GM19239 (cell line): Measurements from ENCODE around the gene IGFBP2.
"Not testable (repeated sequence)": the region's sequence is repeated elsewhere in the genome, so short reads cannot be mapped to it uniquely, and the experiment has no call there.

Experiments
- DNase-seq: peaks from one replicate; pipeline ENCODE4 v3.0.0; 2011; ENCODE audit warnings: low spot score; ENCODE audit not compliant: insufficient read length
- FAIRE-seq: peaks from 2 replicates; lab custom pipeline; 2011; peaks lifted over from hg19 to GRCh38; lab: Jason Lieb, UNC

The IGFBP2 gene

GRCh38 chr2:216632952-216633615 is at the start of gene IGFBP2:
TSS of gene IGFBP2 (plus strand) at chr2:216633420. CDS start at chr2:216633524, 104 bp downstream.
- no peak for DNase-seq
- no peak for FAIRE-seq

DNA sequence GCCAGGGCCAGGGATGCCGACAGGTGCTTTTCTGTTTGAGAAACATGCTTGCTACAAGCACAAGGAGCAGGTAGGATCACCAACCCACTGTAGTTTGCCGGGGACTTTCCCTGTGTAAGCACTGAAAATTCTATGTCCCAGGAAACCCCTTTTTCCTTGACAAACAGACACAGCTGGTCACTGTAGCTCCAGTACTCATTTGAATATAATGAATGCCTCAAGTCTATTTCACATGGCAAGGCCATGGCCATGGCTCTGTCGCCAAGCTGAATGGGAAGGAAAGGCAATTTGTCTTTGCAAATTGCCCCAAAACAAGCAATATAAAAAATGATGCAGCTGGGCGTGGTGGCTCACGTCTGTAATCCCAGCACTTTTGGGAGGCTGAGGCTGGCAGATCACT is 49.6 kb upstream of the IGFBP2 start:
- FAIRE-seq: no peak
- DNase-seq: no peak

GRCh38 chr2:216584112-216584511 is 49.1 kb upstream of the IGFBP2 start:
- DNase-seq: no peak
- FAIRE-seq: no peak

DNA sequence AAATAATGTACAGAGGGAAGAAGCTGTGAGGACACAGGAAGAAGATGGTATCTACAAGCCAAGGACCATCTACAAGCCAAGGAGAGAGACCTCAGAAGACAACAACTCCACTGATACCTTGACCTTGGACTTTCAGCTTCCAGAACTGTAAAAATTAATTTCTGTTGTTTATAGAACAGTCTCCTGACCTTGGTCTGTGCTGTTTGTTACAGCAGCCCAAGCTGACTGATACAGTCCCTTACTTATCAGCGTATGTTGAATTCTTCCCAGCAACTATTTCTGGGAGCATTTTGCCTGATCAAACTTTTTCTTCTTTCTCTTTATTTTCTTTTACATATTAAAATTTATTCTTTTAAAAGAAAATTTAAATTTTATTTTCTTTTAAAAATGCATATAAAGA is 47.8 kb upstream of the IGFBP2 start:
- DNase-seq: no peak
- no peak for FAIRE-seq

- no peak for FAIRE-seq
Observed at GRCh38 chr2:216588861-216589710, 44.1 kb upstream of the IGFBP2 start.

DNA sequence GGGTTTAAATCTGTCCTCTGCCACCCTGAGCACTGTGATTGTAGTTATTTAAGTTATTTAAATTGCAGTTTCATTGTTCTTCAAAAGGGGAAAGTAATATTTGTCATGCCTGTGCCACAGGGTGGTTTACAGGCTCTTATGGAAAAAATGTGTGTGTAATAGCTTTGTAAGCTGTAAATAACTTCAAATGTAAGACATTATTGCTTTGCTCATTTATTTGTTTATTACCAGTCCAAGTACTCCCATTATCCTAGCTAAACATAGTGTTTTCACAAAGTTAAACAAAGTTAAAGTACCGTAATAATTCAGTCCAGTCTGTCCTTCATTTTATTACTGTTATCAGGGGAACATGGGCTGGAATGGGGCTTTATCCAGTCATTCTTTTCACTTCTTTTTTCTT is 43.4 kb upstream of the IGFBP2 start:
- no peak for DNase-seq
- FAIRE-seq: no peak

More at GRCh38 chr2:216588861-216589710, 44.1 kb upstream of the IGFBP2 start:
- no peak for DNase-seq

DNA sequence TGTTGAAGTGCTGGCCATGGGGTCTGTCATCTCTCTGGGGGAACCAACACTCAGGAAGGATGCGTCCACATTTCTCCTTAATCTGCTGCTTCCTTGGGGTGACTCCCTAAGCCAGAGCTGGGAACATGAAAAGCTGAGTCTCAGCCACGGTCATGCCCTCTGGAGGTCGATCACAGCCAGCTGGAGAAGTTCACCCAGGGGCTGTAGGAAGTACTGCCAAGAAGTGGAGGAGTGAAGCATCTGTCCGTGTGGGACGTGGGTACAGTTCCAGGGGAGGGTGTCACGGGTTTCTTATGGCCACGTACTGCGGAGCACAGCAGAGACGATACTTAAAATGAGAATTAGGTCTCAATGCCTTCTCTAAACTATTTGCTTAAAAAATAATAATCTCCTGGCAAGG is 42.4 kb upstream of the IGFBP2 start:
- DNase-seq: no peak
- FAIRE-seq: no peak

DNA sequence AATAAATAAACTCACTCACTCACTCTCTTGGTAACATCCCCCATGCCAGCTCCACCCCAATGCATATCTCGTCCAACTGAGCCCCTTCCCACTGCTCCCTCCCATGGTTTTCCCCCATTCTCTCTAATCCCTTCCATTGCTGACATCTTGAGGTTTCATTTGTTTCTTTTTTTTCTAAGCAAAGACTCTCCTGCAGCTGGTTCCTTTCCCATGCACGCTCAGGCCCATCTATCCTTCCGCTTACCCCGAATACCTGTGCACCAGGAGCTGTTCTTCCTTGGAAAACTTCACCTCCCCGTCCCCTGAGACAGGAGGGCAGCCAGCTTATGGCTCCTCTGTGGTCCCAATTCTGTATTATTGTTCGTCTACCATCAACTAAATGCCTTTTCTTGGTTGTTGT is 41.7 kb upstream of the IGFBP2 start:
- no peak for DNase-seq
- FAIRE-seq: no peak

DNA sequence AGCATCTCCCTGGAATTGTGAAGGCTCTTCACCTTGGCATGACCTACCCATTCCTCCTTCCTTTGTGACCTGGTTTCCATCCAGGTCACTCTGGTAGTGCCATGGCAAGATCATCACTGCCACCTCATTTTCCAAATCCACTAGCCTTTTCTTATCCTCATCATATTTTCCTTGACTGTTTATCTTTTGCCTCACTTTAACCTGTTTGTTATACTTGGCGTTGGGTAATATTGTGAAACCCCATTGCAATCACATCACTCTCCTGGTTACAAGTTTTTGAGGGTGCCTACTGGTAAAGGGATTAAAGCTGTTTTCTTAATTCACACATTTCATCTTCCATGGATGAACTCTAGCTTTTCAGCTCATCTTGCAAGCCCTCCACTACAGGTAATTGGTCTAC is 39.1 kb upstream of the IGFBP2 start:
- FAIRE-seq (no peak), DNase-seq (no peak)

DNA sequence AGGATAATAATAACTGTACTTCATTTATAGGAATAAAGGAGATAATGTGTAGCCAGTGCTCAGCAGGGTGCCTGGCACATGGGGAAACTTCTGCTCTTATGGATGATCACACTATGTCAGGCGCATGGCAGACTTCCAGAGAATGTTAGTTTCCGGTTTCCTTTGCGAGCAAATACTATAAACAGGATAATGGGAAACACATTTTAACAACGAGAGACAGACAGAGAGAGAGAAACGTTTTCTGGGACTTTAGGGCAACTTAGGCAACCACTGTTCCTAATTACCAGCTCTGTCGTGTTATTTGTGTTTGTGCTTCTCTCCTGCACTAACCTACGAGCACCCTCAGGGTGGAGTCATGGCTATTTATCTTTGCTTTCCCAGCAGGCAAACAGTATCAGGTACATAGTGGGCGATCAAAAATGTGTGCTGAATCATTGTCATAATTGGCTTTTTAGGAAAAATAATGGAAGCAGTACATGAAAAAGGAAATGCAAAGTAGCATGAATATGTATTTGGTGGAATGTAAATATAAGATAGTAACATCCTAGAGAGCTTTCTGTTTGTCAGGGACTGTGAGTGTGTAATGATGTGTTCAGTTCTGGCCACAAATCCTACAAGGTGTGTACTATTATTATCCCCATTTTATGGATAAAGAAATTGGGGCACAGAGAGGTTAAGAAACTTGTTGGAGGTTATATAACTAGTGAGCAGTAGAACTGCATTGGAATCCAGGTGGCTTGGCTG is 36.8 kb upstream of the IGFBP2 start:
- DNase-seq: no peak

GRCh38 chr2:216596980-216597509 is 36.2 kb upstream of the IGFBP2 start:
- no peak for DNase-seq
- FAIRE-seq: no peak

More for the DNA sequence above, 36.8 kb upstream of the IGFBP2 start:
- FAIRE-seq: no peak

- FAIRE-seq, DNase-seq: not testable (repeated sequence)
Observed at GRCh38 chr2:216597825-216598224, 35.4 kb upstream of the IGFBP2 start.

DNA sequence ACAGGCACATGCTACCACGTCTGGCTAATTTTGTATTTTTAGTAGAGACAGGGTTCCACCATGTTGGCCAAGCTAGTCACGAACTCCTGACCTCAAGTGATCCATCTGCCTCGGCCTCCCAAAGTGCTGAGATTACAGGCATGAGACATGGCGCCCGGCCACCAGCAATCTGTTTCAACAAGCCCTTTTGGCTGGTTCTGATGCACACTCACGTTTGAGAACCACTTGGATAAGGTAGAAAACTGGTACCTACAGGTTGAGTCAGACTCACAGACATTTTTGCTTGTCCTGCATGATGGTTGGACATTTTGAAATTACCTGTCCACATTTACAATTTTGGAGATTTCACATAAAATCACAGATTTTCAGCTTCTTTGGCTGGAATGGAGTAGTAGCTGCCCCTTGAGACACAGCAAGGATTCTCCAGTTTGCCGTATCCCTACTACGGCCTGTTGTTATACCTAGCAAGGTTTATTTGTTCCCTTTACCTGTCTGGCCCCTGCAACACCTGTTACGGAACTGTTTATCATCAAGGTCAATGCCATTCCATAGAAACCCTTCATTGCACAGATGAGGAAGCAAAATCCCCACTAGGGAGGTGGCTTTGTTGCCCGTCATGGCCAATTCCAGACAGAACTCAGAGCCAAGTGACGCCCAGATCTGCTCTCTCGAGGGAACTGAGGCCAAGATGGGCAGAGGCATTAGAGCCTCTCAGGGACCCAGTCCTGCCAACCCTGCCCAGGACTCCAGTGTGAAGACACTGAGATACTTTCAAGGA is 31.4 kb upstream of the IGFBP2 start:
- DNase-seq (no peak), FAIRE-seq (no peak)

DNA sequence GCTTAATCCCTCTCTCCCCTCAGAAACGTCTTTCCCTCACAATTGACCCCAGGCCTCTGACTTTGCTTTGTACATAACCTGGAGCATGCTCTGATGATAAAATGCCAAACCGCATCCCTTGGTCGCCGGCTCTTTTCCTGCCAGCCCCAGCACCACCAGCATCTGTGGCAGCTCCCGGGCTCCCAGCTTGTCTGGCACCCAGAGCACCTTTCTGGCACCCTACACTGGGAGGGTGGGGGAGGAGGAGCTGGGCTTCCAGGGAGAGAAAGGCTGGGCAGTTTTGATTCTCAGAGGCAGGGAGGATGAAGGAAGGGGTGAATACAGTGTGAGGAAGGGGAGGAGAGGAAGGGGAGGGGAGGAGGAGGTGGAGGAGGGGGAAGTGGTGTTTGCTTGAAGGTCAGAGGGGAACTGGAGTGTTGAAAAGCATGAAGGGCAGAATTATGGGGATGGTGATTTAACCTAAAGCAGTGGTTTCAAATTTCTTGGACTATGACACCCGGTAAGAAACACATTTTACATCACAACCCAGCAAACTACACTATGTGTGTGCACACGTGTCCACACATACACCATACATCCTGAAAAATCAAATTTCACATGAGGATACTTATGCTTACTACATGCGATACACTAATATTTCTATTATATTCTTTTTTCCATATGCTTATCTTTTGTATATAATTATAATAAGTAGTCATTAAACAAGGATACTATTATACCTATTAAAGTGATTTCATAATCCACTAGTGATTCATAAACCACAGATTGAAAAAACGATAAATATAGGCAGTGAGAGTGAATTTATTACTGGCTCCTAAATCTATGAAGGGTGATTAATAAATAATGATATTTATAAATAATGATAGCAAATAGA is 30.0 kb upstream of the IGFBP2 start:
- FAIRE-seq: no peak
- no peak for DNase-seq

DNA sequence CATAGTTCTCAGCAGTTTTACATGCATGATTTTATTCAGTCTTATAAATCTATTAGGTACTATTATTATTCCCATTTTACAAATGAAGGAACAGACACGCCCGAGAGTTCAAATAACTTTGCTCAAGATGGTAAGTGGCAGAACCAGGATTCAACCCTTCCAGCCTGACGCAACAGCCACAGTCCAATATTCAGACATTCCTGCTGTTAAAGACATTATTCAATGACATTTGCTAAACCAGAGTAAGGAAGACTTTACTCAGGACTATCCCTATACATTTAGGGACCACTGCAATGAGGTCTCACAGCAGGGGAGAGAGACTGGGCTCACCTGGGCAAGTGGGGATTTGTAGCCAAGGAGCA is 29.4 kb upstream of the IGFBP2 start:
- no peak for FAIRE-seq
- no peak for DNase-seq

DNA sequence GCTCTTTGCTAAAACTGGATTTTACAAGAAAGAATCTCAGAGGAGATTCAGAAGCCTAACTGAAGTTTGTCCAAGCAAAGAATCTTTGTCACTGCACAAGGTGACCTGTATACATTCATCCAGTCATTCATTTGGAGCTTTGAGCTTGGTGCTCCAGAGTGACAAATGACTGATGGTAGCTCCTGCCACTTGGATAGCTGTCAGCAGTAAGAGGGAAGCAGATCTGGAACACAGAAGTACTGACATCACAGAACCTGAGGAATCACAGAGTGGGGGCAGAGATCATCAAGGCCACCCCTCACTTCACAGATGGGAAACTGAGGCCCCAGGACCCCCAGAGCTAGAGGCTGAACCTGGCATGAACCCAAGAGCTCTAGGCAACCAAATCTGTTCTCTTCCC is 28.8 kb upstream of the IGFBP2 start:
- DNase-seq (no peak), FAIRE-seq (no peak)

DNA sequence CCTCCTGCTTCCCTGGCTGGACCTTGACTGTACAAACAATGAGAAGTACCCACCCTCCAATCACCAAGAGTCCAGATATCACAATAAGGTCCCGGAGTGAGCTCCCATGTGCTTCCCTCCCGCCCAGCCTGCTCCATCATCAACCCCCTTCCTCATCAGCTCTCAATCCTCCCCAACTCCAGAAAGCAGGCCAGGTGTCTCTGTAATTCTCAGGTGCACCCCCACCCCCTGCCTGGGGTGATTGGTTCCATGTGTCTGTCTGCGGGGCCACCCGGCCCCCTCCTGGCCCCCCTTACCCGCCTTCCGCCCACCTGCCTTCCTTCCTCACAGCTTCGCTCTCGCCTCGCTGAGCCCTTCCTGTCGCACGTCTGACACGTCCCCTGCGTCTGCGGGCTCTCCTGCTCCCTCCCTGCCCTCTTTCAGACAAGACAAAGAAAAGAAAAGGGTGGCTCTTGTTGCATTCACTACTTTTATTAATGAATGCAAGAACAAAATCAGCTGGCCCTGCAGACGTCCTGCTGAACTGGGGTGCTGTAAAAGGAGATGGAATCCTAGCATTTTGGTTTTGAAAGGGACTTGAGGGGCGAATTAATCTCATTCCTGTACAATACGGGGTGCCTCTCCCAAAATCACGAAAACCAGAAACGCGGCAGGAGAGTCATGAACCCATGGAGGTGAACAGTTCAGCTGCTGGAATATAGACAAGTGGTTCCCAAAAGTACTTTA is 26.5 kb upstream of the IGFBP2 start:
- FAIRE-seq (peak; percentile 89), DNase-seq (peak; percentile 43)

GRCh38 chr2:216607277-216607560 is 26.0 kb upstream of the IGFBP2 start:
- FAIRE-seq: no peak

DNA sequence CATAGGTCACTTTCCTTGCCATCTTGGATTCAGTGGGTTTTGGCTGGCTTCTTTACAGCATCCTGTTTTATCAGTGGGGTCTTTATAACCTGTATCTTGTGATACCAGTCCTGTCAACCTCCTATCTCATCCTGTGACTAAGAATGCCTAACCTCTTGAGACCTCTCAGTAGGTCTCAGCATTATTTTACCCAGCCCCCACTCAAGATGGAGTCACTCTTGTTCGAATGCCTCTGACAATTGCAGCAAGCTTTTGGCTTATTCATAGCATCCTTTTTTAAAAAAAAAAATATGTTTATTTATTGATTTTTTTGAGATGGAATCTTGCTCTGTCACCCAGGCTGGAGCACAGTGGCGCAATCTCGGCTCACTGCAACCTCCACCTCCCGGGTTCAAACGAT is 24.7 kb upstream of the IGFBP2 start:
- DNase-seq: no peak
- FAIRE-seq: no peak

More at GRCh38 chr2:216607277-216607560, 26.0 kb upstream of the IGFBP2 start:
- no peak for DNase-seq
